ENCODE measurements around the gene RBBP8NL. TPM values are rescaled to one million over a fixed set of nuclear protein-coding genes. Genes with fewer than 3 reads are reported as not detected.

RBBP8NL gene
- total and polyA plus RNA-seq, 4 donors: under 0.01 to 0.14 TPM; not detected in 2

DNA sequence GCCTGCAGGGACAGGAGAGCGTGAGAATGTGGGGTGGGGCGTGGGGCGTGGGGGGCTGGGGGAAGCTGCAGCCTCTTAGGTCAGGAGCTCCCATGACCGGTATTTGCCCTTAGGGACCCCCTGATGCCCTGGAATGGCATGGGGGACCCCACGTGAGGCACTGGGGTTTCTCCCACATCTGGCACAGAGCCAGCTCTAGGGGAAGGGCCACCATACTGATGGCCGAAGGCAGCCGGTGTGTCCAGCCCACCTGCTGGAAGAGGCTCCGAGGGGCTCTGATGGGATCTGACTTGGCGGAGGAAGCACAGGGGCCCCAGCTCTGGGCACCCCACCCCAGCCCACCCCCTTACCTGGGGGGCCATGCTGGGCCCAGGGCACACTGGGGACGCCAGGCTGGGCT, 37.7 kb upstream of the RBBP8NL start:
- Histone ChIP-seq H3K27ac (ENCODE audit: low read depth in 1 of 2, low read length in 2 of 2) (no peak overlapping the region), H3K9me3 (ENCODE audit: control insufficient read depth in 4 of 4, low read length in 3 of 4) (no peaks in the 10 kb centered on the region), H3K36me3 (ENCODE audit: control insufficient read depth in 4 of 4, insufficient read depth in 3 of 4, low read depth in 1 of 4, low read length in 3 of 4) (no peaks in the 10 kb centered on the region), H3K27me3 (ENCODE audit: control insufficient read depth in 4 of 4, insufficient read depth in 4 of 4, low read length in 3 of 4) (peaks cover 0 to 3% (median 0%) of the 10 kb centered on the region in 4 donors), H3K4me3 (ENCODE audit: low read depth in 1 of 3, low read length in 3 of 3) (no peak overlapping the region), H3K9ac (ENCODE audit: low read depth in 1 of 2, low read length in 2 of 2) (no peak overlapping the region), H3K4me1 (ENCODE audit: control insufficient read depth in 4 of 4, insufficient read depth in 4 of 4, low read length in 3 of 4) (no peaks in the 10 kb centered on the region)
- 85% methylated on average over 10 of the region's 10 CpGs for WGBS
- no peak for TF ChIP-seq RAD21 (IDR thresholded peaks at IDR 0.05)
- TF ChIP-seq, protein P1, sequence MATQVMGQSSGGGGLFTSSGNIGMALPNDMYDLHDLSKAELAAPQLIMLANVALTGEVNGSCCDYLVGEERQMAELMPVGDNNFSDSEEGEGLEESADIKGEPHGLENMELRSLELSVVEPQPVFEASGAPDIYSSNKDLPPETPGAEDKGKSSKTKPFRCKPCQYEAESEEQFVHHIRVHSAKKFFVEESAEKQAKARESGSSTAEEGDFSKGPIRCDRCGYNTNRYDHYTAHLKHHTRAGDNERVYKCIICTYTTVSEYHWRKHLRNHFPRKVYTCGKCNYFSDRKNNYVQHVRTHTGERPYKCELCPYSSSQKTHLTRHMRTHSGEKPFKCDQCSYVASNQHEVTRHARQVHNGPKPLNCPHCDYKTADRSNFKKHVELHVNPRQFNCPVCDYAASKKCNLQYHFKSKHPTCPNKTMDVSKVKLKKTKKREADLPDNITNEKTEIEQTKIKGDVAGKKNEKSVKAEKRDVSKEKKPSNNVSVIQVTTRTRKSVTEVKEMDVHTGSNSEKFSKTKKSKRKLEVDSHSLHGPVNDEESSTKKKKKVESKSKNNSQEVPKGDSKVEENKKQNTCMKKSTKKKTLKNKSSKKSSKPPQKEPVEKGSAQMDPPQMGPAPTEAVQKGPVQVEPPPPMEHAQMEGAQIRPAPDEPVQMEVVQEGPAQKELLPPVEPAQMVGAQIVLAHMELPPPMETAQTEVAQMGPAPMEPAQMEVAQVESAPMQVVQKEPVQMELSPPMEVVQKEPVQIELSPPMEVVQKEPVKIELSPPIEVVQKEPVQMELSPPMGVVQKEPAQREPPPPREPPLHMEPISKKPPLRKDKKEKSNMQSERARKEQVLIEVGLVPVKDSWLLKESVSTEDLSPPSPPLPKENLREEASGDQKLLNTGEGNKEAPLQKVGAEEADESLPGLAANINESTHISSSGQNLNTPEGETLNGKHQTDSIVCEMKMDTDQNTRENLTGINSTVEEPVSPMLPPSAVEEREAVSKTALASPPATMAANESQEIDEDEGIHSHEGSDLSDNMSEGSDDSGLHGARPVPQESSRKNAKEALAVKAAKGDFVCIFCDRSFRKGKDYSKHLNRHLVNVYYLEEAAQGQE (IDR thresholded peaks at IDR 0.05): no peak
- TF ChIP-seq JUND (IDR thresholded peaks at IDR 0.05): no peak
- no peak for TF ChIP-seq ATF3 (IDR thresholded peaks at IDR 0.05)
- TF ChIP-seq ZBTB33 (IDR thresholded peaks at IDR 0.05): no peak
- TF ChIP-seq FOXA1 (IDR thresholded peaks at IDR 0.05): no peak
- TF ChIP-seq FOXA2 (IDR thresholded peaks at IDR 0.05): no peak
- no peak for TF ChIP-seq SP1 (IDR thresholded peaks at IDR 0.05)
- no peak for TF ChIP-seq HNF4G (IDR thresholded peaks at IDR 0.05)
- no peak for TF ChIP-seq NR2F2 (IDR thresholded peaks at IDR 0.05)
- TF ChIP-seq RXRA (IDR thresholded peaks at IDR 0.05): no peak
- no peak for DNase-seq (ENCODE audit: low spot score)

- DNase-seq (ENCODE audit: low spot score): no peak
- 89% methylated on average over 10 of the region's 10 CpGs for WGBS
- peaks cover 0 to 3% (median 0%) of the 10 kb centered on the region in 4 donors for H3K27me3 ChIP-seq (ENCODE audit: control insufficient read depth in 4 of 4, insufficient read depth in 4 of 4, low read length in 3 of 4)
- no peak overlapping the region for H3K4me3 ChIP-seq (ENCODE audit: low read depth in 1 of 3, low read length in 3 of 3)
- H3K9ac ChIP-seq (ENCODE audit: low read depth in 1 of 2, low read length in 2 of 2): no peak overlapping the region
- no peaks in the 10 kb centered on the region for H3K36me3 ChIP-seq (ENCODE audit: control insufficient read depth in 4 of 4, insufficient read depth in 3 of 4, low read depth in 1 of 4, low read length in 3 of 4)
- no peak for TF ChIP-seq JUND (IDR thresholded peaks at IDR 0.05)
- TF ChIP-seq, protein P1 (IDR thresholded peaks at IDR 0.05): no peak
- no peak for TF ChIP-seq NR2F2 (IDR thresholded peaks at IDR 0.05)
- TF ChIP-seq EGR1 (IDR thresholded peaks at IDR 0.05; ENCODE audit: low read depth in 2 of 2): no peak
- no peak for TF ChIP-seq FOXA1 (IDR thresholded peaks at IDR 0.05)
- TF ChIP-seq ZBTB33 (IDR thresholded peaks at IDR 0.05): no peak
- TF ChIP-seq SP1 (IDR thresholded peaks at IDR 0.05): no peak
- TF ChIP-seq YY1 (IDR thresholded peaks at IDR 0.05): no peak
- no peak for TF ChIP-seq HNF4A (conservative IDR thresholded peaks at IDR 0.05)
- H3K4me1 ChIP-seq (ENCODE audit: control insufficient read depth in 4 of 4, insufficient read depth in 4 of 4, low read length in 3 of 4): no peaks in the 10 kb centered on the region
- H3K9me3 ChIP-seq (ENCODE audit: control insufficient read depth in 4 of 4, low read length in 3 of 4): no peaks in the 10 kb centered on the region
- H3K27ac ChIP-seq (ENCODE audit: low read depth in 1 of 2, low read length in 2 of 2): no peak overlapping the region
Measured at GRCh38 chr20:62464425-62464770, 37.1 kb upstream of the RBBP8NL start.
